NT2/D1 (cell line): ENCODE results near the gene MBNL2.

ENCODE experiments used
- DNase-seq: peaks from one replicate; pipeline ENCODE4 v3.0.0-alpha.2; 2011; ENCODE audit warnings: low read depth, low spot score
- H3K27me3 ChIP-seq: 2 replicates; pipeline ENCODE4 v1.6.0; 2011; ENCODE audit warnings: mild to moderate bottlenecking; ENCODE audit not compliant: insufficient read length, insufficient read depth
- H3K36me3 ChIP-seq: 2 replicates; pipeline ENCODE4 v1.6.1; 2011; ENCODE audit warnings: mild to moderate bottlenecking, low read length, mixed read lengths; ENCODE audit not compliant: insufficient read depth, insufficient read length
- H3K4me1 ChIP-seq: 2 replicates; pipeline ENCODE4 v1.5.1; 2011; ENCODE audit not compliant: insufficient read depth, insufficient read length
- H3K4me3 ChIP-seq: 2 replicates; pipeline ENCODE4 v1.5.1; 2011; ENCODE audit warnings: low read depth; ENCODE audit not compliant: insufficient read length
- H3K9ac ChIP-seq: 2 replicates; pipeline ENCODE4 v1.6.0; 2011; ENCODE audit warnings: low read depth; ENCODE audit not compliant: insufficient read length
- H3K9me3 ChIP-seq: 2 replicates; pipeline ENCODE4 v1.5.1; 2011; ENCODE audit warnings: mild to moderate bottlenecking, low read length; ENCODE audit not compliant: insufficient read depth
- SUZ12 ChIP-seq: IDR thresholded peaks from 2 replicates; pipeline ENCODE4 v1.6.1; 2011; ENCODE audit not compliant: insufficient read length, insufficient read depth; ENCODE audit errors: extremely low read depth
- YY1 ChIP-seq: IDR thresholded peaks from 2 replicates; pipeline ENCODE4 v1.6.1; 2011; ENCODE audit not compliant: insufficient read length, insufficient read depth
- ZNF274 ChIP-seq: IDR thresholded peaks from 2 replicates; pipeline ENCODE4 v1.6.1; 2011; ENCODE audit warnings: mild to moderate bottlenecking, low read depth, low read length

The MBNL2 gene

DNA sequence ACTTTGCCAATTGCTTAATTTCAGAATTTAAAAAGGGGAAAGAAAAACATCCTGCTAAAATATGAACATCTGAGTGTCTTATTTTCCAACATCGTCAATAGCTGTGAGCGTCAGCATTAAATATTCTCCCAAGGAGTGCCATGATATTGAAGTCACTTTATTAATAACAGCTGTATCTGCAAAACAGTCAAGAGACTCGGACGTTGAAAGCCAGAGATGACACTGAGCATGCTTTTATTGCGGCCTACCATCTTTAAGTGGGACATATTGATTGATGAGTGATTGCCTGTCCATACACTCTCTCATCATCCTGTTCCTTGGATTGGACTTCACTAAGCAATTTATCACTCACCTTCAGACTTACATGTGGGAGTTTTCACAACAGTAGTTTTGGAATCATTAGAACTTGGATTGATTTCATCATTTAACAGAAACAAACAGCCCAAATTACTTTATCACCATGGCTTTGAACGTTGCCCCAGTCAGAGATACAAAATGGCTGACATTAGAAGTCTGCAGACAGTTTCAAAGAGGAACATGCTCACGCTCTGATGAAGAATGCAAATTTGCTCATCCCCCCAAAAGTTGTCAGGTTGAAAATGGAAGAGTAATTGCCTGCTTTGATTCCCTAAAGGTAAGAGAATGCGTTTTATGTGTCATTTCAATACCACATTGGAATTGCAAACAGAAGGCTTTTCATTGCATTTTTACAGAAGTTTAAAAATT, 53.8 kb downstream of the MBNL2 start:
- H3K4me1 ChIP-seq, result no peaks in the 10 kb centered on the region
- no peaks in the 10 kb centered on the region for H3K9me3 ChIP-seq
- H3K27me3 ChIP-seq, result no peaks in the 10 kb centered on the region
- no peaks in the 10 kb centered on the region for H3K36me3 ChIP-seq
- no peak for DNase-seq
- H3K9ac ChIP-seq, result no peak overlapping the region
- H3K4me3 ChIP-seq, result no peak overlapping the region
- TF ChIP-seq YY1, result no peak
- TF ChIP-seq ZNF274, result no peak
- TF ChIP-seq SUZ12, result no peak

DNA sequence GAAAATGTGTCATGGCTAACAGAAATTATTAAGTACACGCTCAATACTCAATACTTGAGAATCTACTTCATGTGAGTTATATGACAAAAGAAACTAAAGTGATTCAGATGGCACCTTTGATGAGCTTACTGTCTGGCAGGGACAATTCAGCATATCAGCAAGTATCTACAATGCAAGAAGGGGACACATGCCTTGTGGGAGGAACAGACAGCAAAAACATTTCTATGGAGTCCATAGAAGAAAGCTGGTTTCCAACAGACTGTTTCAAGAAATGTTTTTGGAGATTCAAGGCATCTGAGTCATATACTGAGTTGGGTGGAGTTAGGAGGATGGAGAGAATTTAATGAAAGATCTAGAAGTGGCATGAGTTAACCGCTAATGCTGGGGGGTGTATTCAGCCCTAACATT, 54.7 kb downstream of the MBNL2 start:
- DNase-seq, result no peak
- TF ChIP-seq ZNF274 (no peak), YY1 (no peak), SUZ12 (no peak)
- Histone ChIP-seq H3K9ac (no peak overlapping the region), H3K4me1 (no peaks in the 10 kb centered on the region), H3K4me3 (no peak overlapping the region), H3K36me3 (no peaks in the 10 kb centered on the region), H3K27me3 (no peaks in the 10 kb centered on the region), H3K9me3 (no peaks in the 10 kb centered on the region)

DNA sequence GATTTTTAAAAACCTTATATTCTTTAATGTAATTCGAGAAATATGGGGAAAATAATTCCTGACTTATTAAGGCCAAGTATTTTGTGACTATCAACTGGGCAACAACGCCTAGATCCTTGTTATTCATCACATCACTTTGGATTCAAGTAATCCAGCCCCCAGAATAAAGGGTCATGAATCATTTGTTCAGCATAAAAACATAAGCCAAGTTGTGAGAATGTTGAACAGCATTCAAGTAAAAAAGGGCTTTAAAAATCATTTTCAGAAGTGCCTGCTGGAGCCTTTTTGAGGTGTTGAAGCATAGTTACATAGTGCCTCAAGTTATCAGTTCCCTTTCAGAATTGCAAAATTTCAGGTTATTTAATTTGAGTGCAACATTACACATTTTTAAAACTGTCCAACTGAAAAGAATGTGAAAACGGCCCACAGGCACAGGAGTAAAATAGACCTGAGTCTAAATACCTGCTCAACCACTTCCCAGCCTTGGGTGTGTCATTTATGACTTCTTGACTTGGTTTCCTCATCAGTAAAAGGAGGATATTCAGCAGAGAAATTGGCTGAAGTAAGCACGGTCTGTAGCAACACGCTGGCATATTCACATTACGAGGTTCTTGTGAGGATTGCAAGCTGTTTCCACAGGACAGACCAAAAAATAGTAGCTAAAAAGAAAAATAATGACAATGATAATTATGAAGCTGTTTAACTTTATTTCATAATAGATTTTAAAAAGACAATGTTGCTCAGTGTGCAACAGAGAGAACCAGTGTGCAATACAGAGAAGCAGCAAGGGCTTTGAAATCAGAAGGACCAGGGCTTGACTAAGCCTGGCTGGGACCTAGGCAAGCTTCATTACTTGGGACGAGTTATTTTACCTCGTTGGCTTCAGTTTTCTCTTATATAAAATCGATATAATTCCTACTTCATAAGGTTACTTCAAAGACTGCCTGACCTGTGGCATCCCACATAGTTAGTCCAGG, 56.6 kb downstream of the MBNL2 start:
- Histone ChIP-seq H3K4me1 (no peaks in the 10 kb centered on the region), H3K27me3 (no peaks in the 10 kb centered on the region), H3K9ac (no peak overlapping the region), H3K4me3 (no peak overlapping the region), H3K36me3 (no peaks in the 10 kb centered on the region), H3K9me3 (no peaks in the 10 kb centered on the region)
- no peak for DNase-seq
- TF ChIP-seq YY1 (no peak), SUZ12 (no peak), ZNF274 (no peak)

DNA sequence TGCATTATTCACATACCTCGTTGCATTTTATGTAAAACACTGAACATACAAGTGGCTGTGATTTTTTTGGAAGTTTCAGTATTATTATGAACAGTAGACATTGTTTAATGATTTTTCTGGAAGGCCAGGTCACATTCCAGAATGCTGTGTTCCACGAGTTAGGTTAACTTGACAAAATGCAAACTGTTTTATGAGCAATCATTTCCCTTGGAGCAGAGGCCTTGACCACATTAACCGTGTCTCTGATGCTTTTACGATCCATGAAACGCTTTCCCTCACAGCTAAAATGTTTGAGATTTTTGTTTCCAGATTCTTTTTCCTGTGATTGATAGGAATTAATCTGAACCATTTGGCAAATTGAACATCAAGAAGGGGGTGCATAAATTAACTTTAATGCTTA, 57.8 kb downstream of the MBNL2 start:
- H3K36me3 ChIP-seq, result no peaks in the 10 kb centered on the region
- H3K4me1 ChIP-seq, result no peaks in the 10 kb centered on the region
- H3K4me3 ChIP-seq, result no peak overlapping the region
- no peaks in the 10 kb centered on the region for H3K27me3 ChIP-seq
- no peak overlapping the region for H3K9ac ChIP-seq
- no peaks in the 10 kb centered on the region for H3K9me3 ChIP-seq
- no peak for DNase-seq
- no peak for TF ChIP-seq ZNF274
- no peak for TF ChIP-seq SUZ12
- no peak for TF ChIP-seq YY1

DNA sequence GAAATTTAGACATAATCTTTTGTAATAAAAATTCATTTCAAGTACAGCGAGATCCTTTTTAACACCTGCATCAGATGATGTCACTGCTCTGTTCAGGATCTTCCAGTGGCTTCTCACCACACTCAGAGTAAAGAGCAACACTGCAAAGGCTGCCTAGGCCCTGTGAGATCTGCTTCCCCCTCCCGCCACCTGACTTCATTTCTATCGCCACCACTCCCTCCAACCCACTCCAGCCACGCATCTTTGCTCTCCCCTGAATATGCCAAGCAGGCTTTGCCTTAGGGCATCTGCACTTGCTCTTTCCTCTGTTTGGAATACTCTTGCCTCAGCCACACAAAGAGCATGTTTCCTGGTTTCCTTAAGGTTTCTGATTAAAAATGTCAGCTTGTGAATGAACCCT, 58.3 kb downstream of the MBNL2 start:
- Histone ChIP-seq H3K27me3 (no peaks in the 10 kb centered on the region), H3K9ac (no peak overlapping the region), H3K4me3 (no peak overlapping the region), H3K36me3 (no peaks in the 10 kb centered on the region), H3K4me1 (no peaks in the 10 kb centered on the region), H3K9me3 (no peaks in the 10 kb centered on the region)
- DNase-seq, result no peak
- TF ChIP-seq YY1, result no peak
- no peak for TF ChIP-seq SUZ12
- TF ChIP-seq ZNF274, result no peak

DNA sequence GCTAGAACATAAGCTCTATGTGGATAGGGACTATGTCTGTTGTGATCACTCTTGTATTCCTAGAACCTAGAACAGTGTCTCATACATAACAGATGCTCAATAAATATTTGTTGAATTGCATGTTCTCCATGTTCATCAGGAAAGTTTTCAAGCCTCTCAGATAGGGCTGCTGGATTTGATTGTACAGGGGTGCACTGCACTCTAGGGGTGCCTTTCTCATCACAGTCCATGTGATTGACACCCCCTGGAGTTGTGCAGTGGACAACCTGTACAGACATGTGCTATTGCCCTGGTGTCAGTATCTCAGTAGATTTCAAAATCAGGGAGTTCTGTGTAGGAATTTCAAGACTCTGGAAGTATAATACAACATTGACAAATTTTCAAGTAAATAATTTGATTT, 58.9 kb downstream of the MBNL2 start:
- DNase-seq, result no peak
- Histone ChIP-seq H3K9ac (no peak overlapping the region), H3K27me3 (no peaks in the 10 kb centered on the region), H3K4me1 (no peaks in the 10 kb centered on the region), H3K4me3 (no peak overlapping the region), H3K36me3 (no peaks in the 10 kb centered on the region), H3K9me3 (no peaks in the 10 kb centered on the region)
- no peak for TF ChIP-seq ZNF274
- no peak for TF ChIP-seq YY1
- TF ChIP-seq SUZ12, result no peak

DNA sequence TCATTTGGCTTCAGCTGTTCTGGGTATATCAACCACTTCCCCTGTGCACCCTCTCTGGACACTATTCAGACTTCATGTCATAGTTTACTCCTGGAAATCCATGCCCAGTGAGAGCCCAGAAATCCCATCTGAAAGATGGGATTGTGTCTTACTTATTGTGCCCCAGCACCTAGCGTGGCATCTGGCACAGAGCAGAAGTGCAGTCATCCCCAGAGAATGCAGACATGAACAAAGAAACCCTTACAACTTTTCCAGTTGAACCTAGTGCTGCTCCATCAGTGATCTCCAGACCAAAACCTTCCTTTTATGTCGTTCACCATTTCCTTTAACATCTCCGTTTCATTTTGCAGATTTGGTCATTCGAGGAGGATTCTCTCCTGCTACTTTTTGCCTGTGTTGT, 60.6 kb downstream of the MBNL2 start:
- TF ChIP-seq YY1, result no peak
- H3K9me3 ChIP-seq, result no peaks in the 10 kb centered on the region
- no peaks in the 10 kb centered on the region for H3K27me3 ChIP-seq
- no peak overlapping the region for H3K4me3 ChIP-seq
- H3K36me3 ChIP-seq, result no peaks in the 10 kb centered on the region
- DNase-seq, result no peak
- H3K9ac ChIP-seq, result no peak overlapping the region
- H3K4me1 ChIP-seq, result no peaks in the 10 kb centered on the region
